Caco-2 (cell line): Measurements from ENCODE around the gene SH2D1B. TPM values are rescaled to one million over a fixed set of nuclear protein-coding genes. Genes with fewer than 3 reads are reported as not detected.

ENCODE experiments used
- BruUV-seq: library from RNA; stranded (reverse); fragments of 400-500 nt; replicated peaks from 2 replicates; lab custom pipeline; 2021; lab: Mats Ljungman, UMichigan
- CTCF ChIA-PET: fragments of 300-600 bp; sonication (Branson Sonifier 250); formaldehyde crosslinking; loops from one replicate; lab custom pipeline; 2022; ENCODE audit warnings: antibody characterized with exemption; lab: Charles Lee
- POLR2A ChIA-PET: fragments of 300-600 bp; sonication (Branson Sonifier 250); formaldehyde crosslinking; loops from one replicate; lab custom pipeline; 2022; ENCODE audit warnings: antibody characterized with exemption; lab: Charles Lee
- DNase-seq, 2 experiments: peaks; one replicate each; pipeline versions ENCODE4 v3.0.0 to v3.0.0-alpha.2; 2020 to 2022
- H3K27me3 ChIP-seq: replicated peaks from 2 replicates; pipeline ENCODE4 v1.6.0; 2011; ENCODE audit warnings: low read length; ENCODE audit not compliant: control insufficient read depth, insufficient read depth
- H3K36me3 ChIP-seq: 2 replicates; pipeline ENCODE4 v1.5.1; 2011; ENCODE audit warnings: low read length; ENCODE audit not compliant: control insufficient read depth, insufficient read depth
- H3K4me1 ChIP-seq: fragments of 250-450 bp; sonication (Bioruptor Pico); 2 replicates; pipeline ENCODE4 v1.5.1; 2020; ENCODE audit warnings: mild to moderate bottlenecking
- H3K4me3 ChIP-seq: 2 replicates; pipeline ENCODE4 v1.5.1; 2011; ENCODE audit warnings: low read depth, mild to moderate bottlenecking, control low read depth, low read length
- H3K9me3 ChIP-seq: fragments of 250-450 bp; sonication (Bioruptor Pico); 2 replicates; pipeline ENCODE4 v1.5.1; 2020; ENCODE audit warnings: mild to moderate bottlenecking, moderate library complexity
- H3K27ac Mint-ChIP-seq: one replicate; pipeline ENCODE4 v1.8.0; 2022; ENCODE audit warnings: mixed read lengths; ENCODE audit not compliant: unreplicated experiment
- H3K27me3 Mint-ChIP-seq: one replicate; pipeline ENCODE4 v1.8.0; 2022; ENCODE audit warnings: mixed read lengths; ENCODE audit not compliant: insufficient read depth, unreplicated experiment
- H3K36me3 Mint-ChIP-seq: one replicate; pipeline ENCODE4 v1.8.0; 2022; ENCODE audit warnings: mild to moderate bottlenecking, mixed read lengths; ENCODE audit not compliant: insufficient read depth, unreplicated experiment
- H3K4me1 Mint-ChIP-seq: one replicate; pipeline ENCODE4 v1.8.0; 2022; ENCODE audit warnings: low read depth, mixed read lengths; ENCODE audit not compliant: unreplicated experiment
- H3K4me3 Mint-ChIP-seq: one replicate; pipeline ENCODE4 v1.8.0; 2022; ENCODE audit warnings: mild to moderate bottlenecking, moderate library complexity, mixed read lengths; ENCODE audit not compliant: unreplicated experiment
- H3K9me3 Mint-ChIP-seq: one replicate; pipeline ENCODE4 v1.8.0; 2022; ENCODE audit warnings: mixed read lengths; ENCODE audit not compliant: unreplicated experiment
- CTCF ChIP-seq, 2 experiments: fragments of 200-600 bp in 1 of 2; IDR thresholded peaks; 1 replicate in 1 of 2; 2 replicates in 1 of 2; pipeline versions ENCODE4 v1.5.1 to v1.8.0; 2011 to 2022; ENCODE audit warnings: antibody characterized with exemption in 1 of 2, control low read depth in 1 of 2, inconsistent platforms in 1 of 2, low read depth in 1 of 2, low read length in 1 of 2, mild to moderate bottlenecking in 1 of 2, moderate library complexity in 1 of 2; ENCODE audit not compliant: insufficient read depth in 1 of 2, severe bottlenecking in 1 of 2, unreplicated experiment in 1 of 2
- intact Hi-C: fragments of 100-400 bp; cut with micrococcal nuclease; formaldehyde crosslinking; loops from one replicate; pipeline ENCODE4 v1.10.0; 2022; ENCODE audit not compliant: unreplicated experiment
- total RNA-seq: library from RNA; stranded (reverse); gene quantifications from 2 replicates; pipeline ENCODE4 v1.2.3, GENCODE V29; 2022

The SH2D1B gene
- total RNA-seq, 1 experiment from 2014 or later, result not detected

DNA sequence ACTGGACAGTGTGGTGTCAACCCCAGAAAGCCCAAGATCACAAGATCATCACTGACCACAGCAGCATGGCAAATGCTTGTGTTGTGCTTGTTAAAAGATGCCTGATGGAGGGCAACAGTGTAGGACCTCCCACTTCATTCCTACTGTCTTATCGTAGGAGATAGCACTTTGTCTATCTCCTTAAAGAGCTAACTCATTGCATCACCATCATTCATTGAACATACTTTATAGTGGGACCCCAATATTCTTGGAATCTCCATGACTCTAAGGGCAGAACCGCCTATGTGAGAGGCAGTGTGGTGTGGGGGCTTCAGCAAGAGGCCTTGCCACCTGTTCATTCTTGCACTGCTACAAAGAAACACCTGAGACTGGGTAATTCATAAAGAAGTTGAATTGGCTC lies 5.0 kb upstream of the SH2D1B start:
- Histone ChIP-seq H3K9me3 (no peaks in the 10 kb centered on the region), H3K27me3 (no peaks in the 10 kb centered on the region), H3K36me3 (no peaks in the 10 kb centered on the region), H3K4me3 (no peak overlapping the region), H3K4me1 (no peaks in the 10 kb centered on the region)
- BruUV-seq, result no TSS peak
- no peak for TF ChIP-seq CTCF (IDR thresholded peaks at IDR 0.05; ENCODE audit: insufficient read depth in 1 of 2, low read depth in 1 of 2, low read length in 1 of 2, severe bottlenecking in 1 of 2, unreplicated experiment in 1 of 2)
- Mint-ChIP-seq H3K4me1 (no peaks in the 10 kb centered on the region), H3K27ac (no peak overlapping the region), H3K9me3 (no peaks in the 10 kb centered on the region), H3K27me3 (peaks cover under 1% of the 10 kb centered on the region), H3K4me3 (no peak overlapping the region), H3K36me3 (no peaks in the 10 kb centered on the region)
- intact Hi-C loops, result no loop called here
- POLR2A ChIA-PET, result no interaction called here
- DNase-seq, result no peak
- CTCF ChIA-PET, result interaction anchor here (0.6 kb wide), 1 partner anchor 652 kb away, joined by 10 read pairs; no protein-coding TSS in a partner anchor

DNA sequence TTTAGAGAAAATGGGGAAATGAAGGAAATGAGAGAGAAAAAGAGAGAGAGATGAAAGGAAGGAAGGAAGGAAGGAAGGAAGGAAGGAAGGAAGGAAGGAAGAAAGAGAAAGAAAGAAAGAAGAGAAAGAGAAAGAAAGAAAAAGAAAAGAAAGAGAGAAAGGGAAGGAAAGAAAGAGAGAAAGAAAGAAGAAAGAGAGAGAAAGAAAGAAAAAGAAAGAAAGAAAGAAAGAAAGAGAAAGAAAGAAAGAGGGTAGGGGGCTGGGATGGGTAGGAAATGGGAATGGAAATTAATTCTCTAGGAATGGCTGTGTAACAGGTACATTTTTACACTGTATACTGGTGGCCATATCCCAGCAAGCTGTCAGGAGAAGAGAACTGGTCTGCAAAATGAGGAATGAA lies 4.3 kb upstream of the SH2D1B start:
- POLR2A ChIA-PET, result no interaction called here
- H3K4me1 Mint-ChIP-seq, result no peaks in the 10 kb centered on the region
- no peaks in the 10 kb centered on the region for H3K9me3 Mint-ChIP-seq

GRCh38 chr1:162407539-162407938 lies 4.4 kb downstream of the SH2D1B start:
- no peaks in the 10 kb centered on the region for H3K9me3 ChIP-seq
- DNase-seq, result no peak
- Mint-ChIP-seq H3K4me3 (no peak overlapping the region), H3K9me3 (no peaks in the 10 kb centered on the region), H3K27me3 (no peaks in the 10 kb centered on the region), H3K36me3 (peaks cover 10% of the 10 kb centered on the region), H3K4me1 (no peaks in the 10 kb centered on the region), H3K27ac (no peak overlapping the region)
- H3K4me1 ChIP-seq, result no peaks in the 10 kb centered on the region
- CTCF ChIA-PET, result no interaction called here
- no peak overlapping the region for H3K4me3 ChIP-seq
- no TSS peak for BruUV-seq
- no peaks in the 10 kb centered on the region for H3K27me3 ChIP-seq
- POLR2A ChIA-PET, result interaction anchor here (0.6 kb wide), 1 partner anchor 18 kb away, joined by 3 read pairs; no protein-coding TSS in a partner anchor
- no peak for TF ChIP-seq CTCF (IDR thresholded peaks at IDR 0.05; ENCODE audit: insufficient read depth in 1 of 2, low read depth in 1 of 2, low read length in 1 of 2, severe bottlenecking in 1 of 2, unreplicated experiment in 1 of 2)
- no peaks in the 10 kb centered on the region for H3K36me3 ChIP-seq
- intact Hi-C loops, result no loop called here

More for the DNA sequence above, 4.3 kb upstream of the SH2D1B start:
- no peaks in the 10 kb centered on the region for H3K36me3 ChIP-seq
- intact Hi-C loops, result no loop called here
- no peaks in the 10 kb centered on the region for H3K36me3 Mint-ChIP-seq
- no peaks in the 10 kb centered on the region for H3K27me3 ChIP-seq
- no peak for DNase-seq
- no peaks in the 10 kb centered on the region for H3K27me3 Mint-ChIP-seq
- no TSS peak for BruUV-seq
- H3K4me3 ChIP-seq, result no peak overlapping the region
- CTCF ChIA-PET, result no interaction called here
- no peaks in the 10 kb centered on the region for H3K4me1 ChIP-seq
- H3K9me3 ChIP-seq, result no peaks in the 10 kb centered on the region
- H3K4me3 Mint-ChIP-seq, result no peak overlapping the region
- H3K27ac Mint-ChIP-seq, result no peak overlapping the region
- no peak for TF ChIP-seq CTCF (IDR thresholded peaks at IDR 0.05; ENCODE audit: insufficient read depth in 1 of 2, low read depth in 1 of 2, low read length in 1 of 2, severe bottlenecking in 1 of 2, unreplicated experiment in 1 of 2)
